ENCODE measurements around the gene UNC45B.

- TF ChIP-seq CTCF (IDR thresholded peaks at IDR 0.05; ENCODE audit: low read length) (no peak), EZH2 (IDR thresholded peaks at IDR 0.05; ENCODE audit: borderline replicate concordance, low read length) (no peak)
Measured at GRCh38 chr17:35130392-35130791, 17.2 kb upstream of the UNC45B start.

Data from OCI-LY1 (cell line).